Chondrocyte (in vitro differentiated cells): ENCODE results near the gene INMT. TPM values are rescaled to one million over a fixed set of nuclear protein-coding genes. Genes with fewer than 3 reads are reported as not detected.

Experiments
- DNase-seq: peaks from one replicate; pipeline ENCODE4 v3.0.0; 2021; ENCODE audit warnings: mixed read lengths, low spot score
- H3K27ac Mint-ChIP-seq: one replicate; pipeline ENCODE4 v1.8.0; 2021; ENCODE audit warnings: mild to moderate bottlenecking, moderate library complexity, mixed read lengths; ENCODE audit not compliant: unreplicated experiment
- H3K27me3 Mint-ChIP-seq: 2 replicates; pipeline ENCODE4 v1.8.0; 2021; ENCODE audit warnings: low read depth, mixed read lengths
- H3K36me3 Mint-ChIP-seq: 2 replicates; pipeline ENCODE4 v1.8.0; 2021; ENCODE audit warnings: low read depth, mixed read lengths
- H3K4me1 Mint-ChIP-seq: 2 replicates; pipeline ENCODE4 v1.8.0; 2021; ENCODE audit warnings: low read depth, mild to moderate bottlenecking, mixed read lengths
- H3K4me3 Mint-ChIP-seq: one replicate; pipeline ENCODE4 v1.8.0; 2021; ENCODE audit warnings: mild to moderate bottlenecking, moderate library complexity, mixed read lengths; ENCODE audit not compliant: unreplicated experiment
- H3K9me3 Mint-ChIP-seq: 2 replicates; pipeline ENCODE4 v1.8.0; 2021; ENCODE audit warnings: low read depth, mixed read lengths
- CTCF ChIP-seq: fragments of 200-600 bp; sonication (generic); IDR thresholded peaks from 2 replicates; pipeline ENCODE4 v1.5.0; 2021; ENCODE audit warnings: antibody characterized with exemption, mild to moderate bottlenecking, moderate library complexity
- total RNA-seq: library from RNA; stranded (reverse); gene quantifications from 3 replicates; pipeline ENCODE4 v1.2.1, GENCODE V29; 2021

The INMT gene
- total RNA-seq, 1 donor from 2014 or later = 73.2 TPM

- no peak for TF ChIP-seq CTCF
- Mint-ChIP-seq H3K27me3 (peaks cover 38% of the 10 kb centered on the region), H3K36me3 (no peaks in the 10 kb centered on the region), H3K9me3 (no peaks in the 10 kb centered on the region), H3K4me1 (peaks cover 10% of the 10 kb centered on the region), H3K27ac (no peak overlapping the region), H3K4me3 (no peak overlapping the region)
- no peak for DNase-seq
These were observed 45.6 kb upstream of the INMT start for GRCh38 chr7:30706316-30706715.

GRCh38 chr7:30706908-30707307 is 45.0 kb upstream of the INMT start:
- Mint-ChIP-seq H3K36me3 (no peaks in the 10 kb centered on the region), H3K4me1 (peaks cover 10% of the 10 kb centered on the region), H3K4me3 (no peak overlapping the region), H3K27me3 (peaks cover 32% of the 10 kb centered on the region), H3K9me3 (no peaks in the 10 kb centered on the region), H3K27ac (no peak overlapping the region)
- no peak for DNase-seq
- TF ChIP-seq CTCF = no peak

GRCh38 chr7:30707391-30708357 is 44.3 kb upstream of the INMT start:
- DNase-seq = no peak
- H3K27ac Mint-ChIP-seq = peak overlapping the region; percentile 64

GRCh38 chr7:30708412-30708811 is 43.5 kb upstream of the INMT start:
- peaks cover 10% of the 10 kb centered on the region for H3K4me1 Mint-ChIP-seq
- TF ChIP-seq CTCF = no peak
- peaks cover 27% of the 10 kb centered on the region for H3K27me3 Mint-ChIP-seq
- H3K4me3 Mint-ChIP-seq = no peak overlapping the region
- no peaks in the 10 kb centered on the region for H3K9me3 Mint-ChIP-seq
- H3K27ac Mint-ChIP-seq = peak overlapping the region; percentile 69
- H3K36me3 Mint-ChIP-seq = no peaks in the 10 kb centered on the region
- DNase-seq = no peak

More at GRCh38 chr7:30707391-30708357, 44.3 kb upstream of the INMT start:
- no peak overlapping the region for H3K4me3 Mint-ChIP-seq
- peaks cover 30% of the 10 kb centered on the region for H3K27me3 Mint-ChIP-seq
- no peaks in the 10 kb centered on the region for H3K9me3 Mint-ChIP-seq
- no peaks in the 10 kb centered on the region for H3K36me3 Mint-ChIP-seq
- no peak for TF ChIP-seq CTCF
- peaks cover 10% of the 10 kb centered on the region for H3K4me1 Mint-ChIP-seq

- no peak for TF ChIP-seq CTCF
- Mint-ChIP-seq H3K4me3 (no peak overlapping the region), H3K27me3 (peaks cover 28% of the 10 kb centered on the region), H3K27ac (peak overlapping the region; percentile 69), H3K36me3 (no peaks in the 10 kb centered on the region), H3K4me1 (peaks cover 10% of the 10 kb centered on the region), H3K9me3 (no peaks in the 10 kb centered on the region)
- no peak for DNase-seq
These were observed 43.0 kb upstream of the INMT start for GRCh38 chr7:30708983-30709382.
